HG02798 (cell line): ENCODE results near the gene PEX10.

ENCODE experiments used
- ATAC-seq: cut with Tn5 transposase; IDR thresholded peaks from one replicate; pipeline ENCODE4 v1.9.1; 2021; ENCODE audit warnings: mild to moderate bottlenecking; ENCODE audit not compliant: unreplicated experiment, poor library complexity

The PEX10 gene

GRCh38 chr1:2407166-2407990 is 5.0 kb downstream of the PEX10 start:
- ATAC-seq, result no peak

- no peak for ATAC-seq
These were observed 5.8 kb downstream of the PEX10 start for GRCh38 chr1:2406451-2407041.

- ATAC-seq, result no peak
These were observed 6.6 kb downstream of the PEX10 start for GRCh38 chr1:2405588-2406295.

- no peak for ATAC-seq
These were observed 7.4 kb downstream of the PEX10 start for GRCh38 chr1:2404890-2405511.

GRCh38 chr1:2404142-2404889 is 8.0 kb downstream of the PEX10 start:
- ATAC-seq, result no peak

- ATAC-seq, result no peak
These were observed 9.1 kb downstream of the PEX10 start for GRCh38 chr1:2403273-2403672.

- ATAC-seq, result no peak
These were observed 9.9 kb downstream of the PEX10 start for GRCh38 chr1:2402420-2402819.

- no peak for ATAC-seq
These were observed 11.3 kb downstream of the PEX10 start for GRCh38 chr1:2400950-2401649.

GRCh38 chr1:2400576-2400909 is 11.8 kb downstream of the PEX10 start:
- no peak for ATAC-seq

- ATAC-seq, result no peak
These were observed 12.3 kb downstream of the PEX10 start for GRCh38 chr1:2399890-2400575.

GRCh38 chr1:2398871-2399270 is 13.5 kb downstream of the PEX10 start:
- ATAC-seq, result no peak

- no peak for ATAC-seq
These were observed 15.2 kb downstream of the PEX10 start for GRCh38 chr1:2397007-2397679.

- no peak for ATAC-seq
These were observed 15.9 kb downstream of the PEX10 start for GRCh38 chr1:2396476-2396875.

- no peak for ATAC-seq
These were observed 16.3 kb downstream of the PEX10 start for GRCh38 chr1:2396059-2396458.

- ATAC-seq, result no peak
These were observed 17.1 kb downstream of the PEX10 start for GRCh38 chr1:2395245-2395644.

- ATAC-seq, result no peak
These were observed 17.6 kb downstream of the PEX10 start for GRCh38 chr1:2394761-2395160.

GRCh38 chr1:2394220-2394619 is 18.1 kb downstream of the PEX10 start:
- no peak for ATAC-seq

GRCh38 chr1:2393471-2393877 is 18.9 kb downstream of the PEX10 start:
- ATAC-seq, result no peak

- ATAC-seq, result no peak
These were observed 19.7 kb downstream of the PEX10 start for GRCh38 chr1:2392686-2393085.
